Measurements from ENCODE around the gene CDH13.

CDH13 gene

DNA sequence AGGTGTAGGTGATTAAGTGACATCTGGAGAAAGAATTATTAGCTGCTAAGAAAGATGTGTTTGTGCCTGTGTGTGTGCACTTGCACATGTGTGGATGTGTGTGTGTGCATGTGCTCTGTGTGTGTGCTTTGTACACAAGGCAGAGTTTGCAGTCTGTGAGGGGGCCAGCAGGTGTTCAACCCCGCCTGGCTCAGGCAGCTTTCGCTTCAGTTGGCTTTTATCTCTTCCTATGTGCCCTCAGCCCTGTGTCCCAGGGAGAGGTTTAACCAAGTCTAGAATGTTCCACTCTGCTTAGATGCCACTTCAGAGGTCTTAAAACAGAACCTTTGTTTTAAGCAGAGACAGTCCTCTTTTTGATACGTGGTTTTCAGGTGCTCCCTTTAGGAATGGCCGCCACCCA lies 58.8 kb downstream of the CDH13 start:
- TF ChIP-seq, protein P1, sequence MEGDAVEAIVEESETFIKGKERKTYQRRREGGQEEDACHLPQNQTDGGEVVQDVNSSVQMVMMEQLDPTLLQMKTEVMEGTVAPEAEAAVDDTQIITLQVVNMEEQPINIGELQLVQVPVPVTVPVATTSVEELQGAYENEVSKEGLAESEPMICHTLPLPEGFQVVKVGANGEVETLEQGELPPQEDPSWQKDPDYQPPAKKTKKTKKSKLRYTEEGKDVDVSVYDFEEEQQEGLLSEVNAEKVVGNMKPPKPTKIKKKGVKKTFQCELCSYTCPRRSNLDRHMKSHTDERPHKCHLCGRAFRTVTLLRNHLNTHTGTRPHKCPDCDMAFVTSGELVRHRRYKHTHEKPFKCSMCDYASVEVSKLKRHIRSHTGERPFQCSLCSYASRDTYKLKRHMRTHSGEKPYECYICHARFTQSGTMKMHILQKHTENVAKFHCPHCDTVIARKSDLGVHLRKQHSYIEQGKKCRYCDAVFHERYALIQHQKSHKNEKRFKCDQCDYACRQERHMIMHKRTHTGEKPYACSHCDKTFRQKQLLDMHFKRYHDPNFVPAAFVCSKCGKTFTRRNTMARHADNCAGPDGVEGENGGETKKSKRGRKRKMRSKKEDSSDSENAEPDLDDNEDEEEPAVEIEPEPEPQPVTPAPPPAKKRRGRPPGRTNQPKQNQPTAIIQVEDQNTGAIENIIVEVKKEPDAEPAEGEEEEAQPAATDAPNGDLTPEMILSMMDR (IDR thresholded peaks at IDR 0.05; ENCODE audit: low read depth, low read length) = no peak
- H3K4me3 ChIP-seq (ENCODE audit: low read depth, low read length) = no peak overlapping the region

- TF ChIP-seq, protein P1 (IDR thresholded peaks at IDR 0.05; ENCODE audit: low read depth, low read length) = no peak
- no peak overlapping the region for H3K4me3 ChIP-seq (ENCODE audit: low read depth, low read length)
Measured at GRCh38 chr16:82694239-82694874, 67.6 kb downstream of the CDH13 start.

DNA sequence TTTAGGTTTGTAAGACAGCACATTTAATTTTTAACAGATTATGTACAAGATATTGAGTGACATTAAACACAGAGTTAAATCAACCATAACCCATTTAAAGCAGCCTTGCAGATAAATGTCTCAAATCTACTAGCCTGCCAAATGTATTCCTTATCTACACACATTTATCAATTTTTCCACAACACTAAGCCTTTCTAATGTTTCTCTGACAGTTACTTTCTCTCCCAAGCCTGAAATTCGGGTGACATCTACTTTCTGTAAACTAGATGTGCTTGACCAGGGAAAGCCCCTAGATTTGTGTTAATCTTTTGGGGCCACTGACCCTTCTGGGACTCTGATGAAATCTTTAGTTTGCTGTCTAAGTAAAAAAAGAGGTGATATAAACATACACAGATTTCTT lies 69.0 kb downstream of the CDH13 start:
- TF ChIP-seq, protein P1 (IDR thresholded peaks at IDR 0.05; ENCODE audit: low read depth, low read length) = no peak
- no peak overlapping the region for H3K4me3 ChIP-seq (ENCODE audit: low read depth, low read length)

- H3K4me3 ChIP-seq (ENCODE audit: low read depth, low read length) = no peak overlapping the region
- TF ChIP-seq, protein P1 (IDR thresholded peaks at IDR 0.05; ENCODE audit: low read depth, low read length) = no peak
Measured at GRCh38 chr16:82699260-82699659, 72.5 kb downstream of the CDH13 start.

DNA sequence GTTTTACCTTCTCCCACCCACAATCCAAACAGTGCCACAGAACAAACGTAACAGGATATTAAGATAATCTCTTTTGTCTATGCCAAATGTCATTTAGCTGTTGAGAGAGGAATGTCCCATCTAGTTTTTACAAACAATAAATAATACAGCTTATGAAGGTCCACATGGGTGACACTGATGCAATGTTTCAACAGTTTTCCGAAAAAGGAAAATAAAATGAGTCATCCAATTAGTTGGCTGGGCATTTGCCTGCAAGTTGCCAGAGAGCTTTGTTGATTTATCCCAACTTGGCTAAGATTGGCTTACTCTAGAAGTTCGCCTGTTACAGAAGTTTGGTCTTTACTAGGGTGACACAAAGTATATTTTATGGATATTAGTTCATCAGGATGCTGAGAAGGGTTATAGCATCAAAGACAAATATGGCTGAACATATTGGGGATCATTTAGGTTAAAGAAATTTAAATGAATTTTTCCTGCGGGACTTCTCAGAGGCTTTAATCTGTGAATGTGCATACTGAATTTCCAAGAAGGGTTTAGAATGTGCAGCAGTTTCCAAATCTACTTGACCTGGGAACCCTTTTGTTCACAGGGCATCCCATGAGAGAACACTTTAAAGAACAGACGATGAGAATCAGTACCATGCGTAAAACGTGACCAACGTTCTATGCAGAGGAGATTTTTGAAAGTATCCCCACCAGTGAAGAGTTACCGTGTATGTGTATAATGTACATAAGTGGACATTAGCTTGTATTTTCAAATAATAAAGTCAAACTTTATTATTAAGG lies 73.1 kb downstream of the CDH13 start:
- TF ChIP-seq, protein P1 (IDR thresholded peaks at IDR 0.05; ENCODE audit: low read depth, low read length) = no peak
- no peak overlapping the region for H3K4me3 ChIP-seq (ENCODE audit: low read depth, low read length)

DNA sequence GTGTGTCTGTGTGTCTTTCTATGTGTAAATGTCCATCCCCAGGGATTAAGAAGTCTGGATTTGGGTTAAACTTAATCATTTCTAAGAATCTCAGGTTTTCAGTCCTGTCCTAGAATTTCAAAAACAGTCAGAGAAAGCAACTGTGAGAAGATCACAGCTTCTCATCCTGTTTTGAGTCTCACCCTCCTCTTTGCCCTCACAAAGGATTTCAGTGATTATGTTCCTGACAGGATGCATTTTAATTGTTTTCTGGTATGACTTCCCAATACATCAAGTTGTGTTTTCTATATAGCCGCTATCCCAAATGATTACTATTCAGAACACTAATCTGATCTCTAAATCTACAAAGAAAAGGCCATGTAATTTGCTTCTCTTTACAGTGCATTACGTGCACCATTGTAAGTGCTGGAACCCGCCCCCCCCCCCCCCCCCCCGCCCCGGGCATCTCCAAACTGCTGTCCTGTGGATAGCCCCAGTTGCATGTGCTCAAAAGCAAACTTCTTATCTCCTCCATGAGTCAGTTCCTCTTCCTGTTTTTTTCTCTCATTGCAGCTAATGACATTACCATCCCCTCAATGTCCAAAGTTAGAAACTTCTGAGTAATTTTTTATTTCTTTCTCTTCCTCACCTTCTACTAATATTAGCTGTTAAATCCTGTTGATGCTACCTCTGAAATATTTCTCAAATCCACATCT lies 73.9 kb downstream of the CDH13 start:
- TF ChIP-seq, protein P1 (IDR thresholded peaks at IDR 0.05; ENCODE audit: low read depth, low read length) = no peak
- no peak overlapping the region for H3K4me3 ChIP-seq (ENCODE audit: low read depth, low read length)
